ENCODE data around the gene DNAJC18. TPM values are rescaled to one million over a fixed set of nuclear protein-coding genes. Genes with fewer than 3 reads are reported as not detected.

Gene DNAJC18
- total and polyA plus RNA-seq, 2 of the 8 experiments (the other 6 are each of a cell fraction or from before 2014, with no cell fraction given), result 7.8 to 29.2 TPM

GRCh38 chr5:139390639-139391569 is 48.4 kb downstream of the DNAJC18 start:
- DNase-seq (ENCODE audit: low read depth in 1 of 2, low spot score in 2 of 2) (no peak), FAIRE-seq (no peak)
- H3K4ac ChIP-seq (replicated peaks; ENCODE audit: insufficient read length, low read depth, low read length), result no peak overlapping the region
- H4K8ac ChIP-seq (ENCODE audit: extremely low read depth, insufficient read depth, low read length), result no peak overlapping the region
- H3K4me3 ChIP-seq (ENCODE audit: extremely low read depth in 1 of 4, insufficient read depth in 2 of 4, low read depth in 3 of 4, low read length in 4 of 4), result no peak overlapping the region
- no peak overlapping the region for H3K14ac ChIP-seq (ENCODE audit: insufficient read length)
- no peak overlapping the region for H2AFZ ChIP-seq (ENCODE audit: low read length)
- no peak overlapping the region for H2BK5ac ChIP-seq (ENCODE audit: low read depth, low read length)
- no peak overlapping the region for H3K18ac ChIP-seq (ENCODE audit: extremely low read depth, low read length)
- 87% methylated on average over 9 of the region's 10 CpGs; no CpG with 5 or more reads in 1 of the 2 experiments for WGBS, 2 experiments (ENCODE audit: extremely low coverage in 1 of 2, insufficient coverage in 1 of 2, insufficient read length in 1 of 2, insufficient replicate concordance in 2 of 2, low coverage in 1 of 2, low lambda C conversion rate in 2 of 2, missing lambda C conversion rate in 1 of 2)
- H2BK15ac ChIP-seq (ENCODE audit: low read length), result peak overlapping the region; percentile 72; the same call in 1 of the 2 replicates
- no peaks in the 10 kb centered on the region for H3K9me3 ChIP-seq (ENCODE audit: insufficient read depth in 2 of 2, low read depth in 1 of 2, low read length in 1 of 2)
- CTCF ChIA-PET (ENCODE audit: partially characterized antibody), result interaction anchor here (0.6 to 3.1 kb wide), 11 partner anchors 9 to 722 kb away, joined by 3 to 16 read pairs (median 3); partner anchors contain the start of genes PAIP2 and SPATA24
- no peak overlapping the region for H2BK120ac ChIP-seq (replicated peaks; ENCODE audit: low read depth, low read length)
- H2BK12ac ChIP-seq (ENCODE audit: low read depth, low read length), result 0 out of 2 replicates have a peak overlapping the region, but pooled peaks have one; percentile 1
- H3K27me3 ChIP-seq (replicated peaks in 1 of 4; ENCODE audit: control insufficient read depth in 3 of 4, extremely low read depth in 1 of 4, insufficient read depth in 3 of 4, low read length in 3 of 4), result peaks cover 14 to 34% (median 28%) of the 10 kb centered on the region in 4 experiments; a peak in 6 of 7 replicates
- TF ChIP-seq GTF2F1 (IDR thresholded peaks at IDR 0.05; ENCODE audit: borderline replicate concordance, low read depth, low read length), result no peak
- TF ChIP-seq SP4 (IDR thresholded peaks at IDR 0.05; ENCODE audit: low read length), result no peak
- TF ChIP-seq, protein P1, sequence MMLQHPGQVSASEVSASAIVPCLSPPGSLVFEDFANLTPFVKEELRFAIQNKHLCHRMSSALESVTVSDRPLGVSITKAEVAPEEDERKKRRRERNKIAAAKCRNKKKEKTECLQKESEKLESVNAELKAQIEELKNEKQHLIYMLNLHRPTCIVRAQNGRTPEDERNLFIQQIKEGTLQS (IDR thresholded peaks at IDR 0.05; ENCODE audit: insufficient read depth, low read depth, low read length), result no peak
- TF ChIP-seq SIN3A (conservative IDR thresholded peaks at IDR 0.05 in 1 of 2, IDR thresholded peaks at IDR 0.05 in 1 of 2; ENCODE audit: low read depth in 1 of 2, low read length in 2 of 2), result no peak
- no peak for TF ChIP-seq EP300 (IDR thresholded peaks at IDR 0.05; ENCODE audit: borderline replicate concordance in 1 of 2, low read depth in 2 of 2, low read length in 2 of 2)
- no peak for TF ChIP-seq SP2 (IDR thresholded peaks at IDR 0.05; ENCODE audit: low read length)
- TF ChIP-seq POLR2AphosphoS5 (IDR thresholded peaks at IDR 0.05; ENCODE audit: low read depth, low read length), result no peak
- TF ChIP-seq SIX5 (IDR thresholded peaks at IDR 0.05; ENCODE audit: low read depth, low read length), result no peak
- no peak for TF ChIP-seq EZH2 (IDR thresholded peaks at IDR 0.05; ENCODE audit: low read depth, low read length, severe bottlenecking)
- no peak for TF ChIP-seq JUN (IDR thresholded peaks at IDR 0.05; ENCODE audit: low read depth, low read length)
- peak overlapping the region; percentile 79; the same call in 1 of the 2 replicates for H2AK5ac ChIP-seq (ENCODE audit: low read depth, low read length)
- no peaks in the 10 kb centered on the region; the same call in 1 of the 2 replicates for H3K79me1 ChIP-seq (ENCODE audit: low read depth, low read length)
- H3K56ac ChIP-seq (replicated peaks; ENCODE audit: insufficient read length, low read depth, low read length), result no peak overlapping the region
- H3K36me3 ChIP-seq (ENCODE audit: control insufficient read depth in 2 of 4, insufficient read depth in 4 of 4, low read length in 3 of 4), result no peaks in the 10 kb centered on the region
- no peak overlapping the region for H3K4me2 ChIP-seq (ENCODE audit: insufficient read depth in 1 of 2, low read depth in 2 of 2, low read length in 2 of 2)
- H3K79me2 ChIP-seq (ENCODE audit: control insufficient read depth in 1 of 2, insufficient read depth in 2 of 2, low read length in 2 of 2), result no peaks in the 10 kb centered on the region
- no peak overlapping the region for H3K9ac ChIP-seq (replicated peaks in 1 of 4; ENCODE audit: extremely low read depth in 1 of 4, low read depth in 3 of 4, low read length in 3 of 4)
- H3K23ac ChIP-seq (ENCODE audit: insufficient read length), result no peak overlapping the region
- POLR2A ChIA-PET (ENCODE audit: partially characterized antibody), result interaction anchor here (0.6 to 3.9 kb wide), 13 partner anchors 8 to 656 kb away, joined by 3 to 25 read pairs (median 4); partner anchors contain the start of genes DNAJC18, MATR3, PAIP2 and SPATA24
- H3K27ac ChIP-seq (ENCODE audit: low read depth, low read length), result no peak overlapping the region
- peaks cover 27% of the 10 kb centered on the region; the same call in 1 of the 2 replicates for H3K23me2 ChIP-seq (ENCODE audit: low read depth, low read length)
- H4K5ac ChIP-seq (ENCODE audit: insufficient read length, low read depth, low read length), result no peak overlapping the region
- H4K20me1 ChIP-seq (replicated peaks in 1 of 2; ENCODE audit: control insufficient read depth in 1 of 2, insufficient read depth in 2 of 2, low read length in 2 of 2), result peaks cover 0 to 3% of the 10 kb centered on the region in 2 experiments
- peaks cover 3 to 41% (median 21%) of the 10 kb centered on the region in 4 experiments for H3K4me1 ChIP-seq (replicated peaks in 1 of 4; ENCODE audit: control insufficient read depth in 3 of 4, insufficient read depth in 4 of 4, low read length in 3 of 4)
- no peak overlapping the region for H4K91ac ChIP-seq (replicated peaks; ENCODE audit: insufficient read length, low read length)
- 0 out of 2 replicates have a peak overlapping the region, but pooled peaks have one; percentile 3 for H2BK20ac ChIP-seq (ENCODE audit: low read length)
